Uterus (tissue), 2 donors: Measurements from ENCODE around the gene WNT16.

Experiments
- CTCF ChIP-seq, 4 experiments: fragments of 200-600 bp in 2 of 4; fragments of 450-650 bp in 2 of 4; sonication (generic) in 2 of 4; IDR thresholded peaks; one replicate each; pipeline ENCODE4 v1.5.1; 2016 to 2019; ENCODE audit warnings: antibody characterized with exemption in 4 of 4, mild to moderate bottlenecking in 2 of 4, moderate library complexity in 1 of 4
- POLR2A ChIP-seq, 2 donors: fragments of 450-650 bp; IDR thresholded peaks; one replicate each; pipeline ENCODE4 v1.6.1; 2016; ENCODE audit warnings: antibody characterized with exemption in 2 of 2, mild to moderate bottlenecking in 1 of 2, moderate library complexity in 1 of 2

GRCh38 chr7:121371367-121371766 lies 42.6 kb downstream of the WNT16 start:
- TF ChIP-seq CTCF (IDR thresholded peaks at IDR 0.05): no peak
- no peak for TF ChIP-seq POLR2A (IDR thresholded peaks at IDR 0.05)
